ENCODE results near the gene MED9.

GRCh38 chr17:17513626-17514025 lies 36.8 kb downstream of the MED9 start:
- TF ChIP-seq CTCF (IDR thresholded peaks at IDR 0.05) (no peak), POLR2A (IDR thresholded peaks at IDR 0.05) (no peak)
